Activated CD4-positive, alpha-beta T cell treated with anti-CD3 and anti-CD28 coated beads for 48 hours (primary cell): Measurements from ENCODE around the gene HOXA4.

Experiments used
- DNase-seq: peaks from one replicate; pipeline ENCODE4 v3.0.0-alpha.2; 2020

The HOXA4 gene

GRCh38 chr7:27130540-27131389 is at the start of gene HOXA4:
HOXA4 (minus strand) TSS chr7:27130757; CDS start chr7:27130733, 24 bp downstream.
- DNase-seq, result peak; percentile 77

- peak; percentile 76 for DNase-seq
Observed at GRCh38 chr7:27179503-27180430, 49.2 kb upstream of the HOXA4 start.

- DNase-seq, result no peak
Observed at GRCh38 chr7:27179030-27179429, 48.5 kb upstream of the HOXA4 start.

GRCh38 chr7:27178366-27178765 is 47.8 kb upstream of the HOXA4 start:
- DNase-seq, result no peak

- no peak for DNase-seq
Observed at GRCh38 chr7:27177795-27178320, 47.3 kb upstream of the HOXA4 start.

- DNase-seq, result peak; percentile 2
Observed at GRCh38 chr7:27176962-27177794, 46.6 kb upstream of the HOXA4 start.

GRCh38 chr7:27176524-27176845 is 45.9 kb upstream of the HOXA4 start:
- DNase-seq, result no peak

- DNase-seq, result no peak
Observed at GRCh38 chr7:27175626-27176523, 45.3 kb upstream of the HOXA4 start.

- no peak for DNase-seq
Observed at GRCh38 chr7:27174874-27175625, 44.5 kb upstream of the HOXA4 start.

GRCh38 chr7:27173956-27174873 is 43.7 kb upstream of the HOXA4 start, which contains the start of gene HOXA10:
HOXA10 (minus strand) TSS chr7:27174320; CDS start chr7:27174306, 14 bp downstream.
- DNase-seq, result peak; percentile 4

GRCh38 chr7:27173511-27173955 is 43.0 kb upstream of the HOXA4 start:
- peak; percentile 28 for DNase-seq

GRCh38 chr7:27172823-27173510 is 42.4 kb upstream of the HOXA4 start:
- peak; percentile 22 for DNase-seq

GRCh38 chr7:27172315-27172774 is 41.8 kb upstream of the HOXA4 start:
- DNase-seq, result peak; percentile 4

GRCh38 chr7:27171637-27172314 is 41.2 kb upstream of the HOXA4 start:
- peak; percentile 25 for DNase-seq

- DNase-seq, result peak; percentile 6
Observed at GRCh38 chr7:27171325-27171636, 40.7 kb upstream of the HOXA4 start.

- no peak for DNase-seq
Observed at GRCh38 chr7:27170426-27171324, 40.1 kb upstream of the HOXA4 start.
